Activated CD4-positive, alpha-beta T cell treated with anti-CD3 and anti-CD28 coated beads, Interleukin-10, Interleukin-2, amounts not matched to agents 100 ng/mL and 50 ng/mL, durations not matched to agents 16 hours and 8 hours (primary cell): ENCODE measurements around the gene NAALADL2.
"Not testable (repeated sequence)": the region's sequence is repeated elsewhere in the genome, so short reads cannot be mapped to it uniquely, and the experiment has no call there.

Source experiments
- DNase-seq: peaks from one replicate; pipeline ENCODE4 v3.0.0-alpha.2; 2020

NAALADL2 gene

DNA sequence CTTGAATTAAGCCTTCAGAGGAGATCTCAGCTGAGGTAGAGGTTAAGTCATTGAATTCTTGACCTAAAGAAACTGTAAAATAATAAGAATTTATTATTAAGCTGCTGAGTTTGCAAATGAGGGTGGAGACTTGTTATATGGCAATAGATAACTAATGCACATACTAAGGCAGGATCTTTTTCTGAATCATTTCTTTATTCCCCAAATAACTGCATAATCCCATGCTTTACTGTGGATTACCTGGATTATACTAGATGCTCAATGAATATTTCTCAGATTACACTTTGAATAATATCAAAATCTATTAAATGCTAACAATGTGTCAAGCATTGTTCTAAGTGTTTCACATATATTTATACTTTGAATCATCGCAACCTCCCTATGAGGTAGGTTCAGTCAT lies 532.5 kb downstream of the NAALADL2 start:
- no peak for DNase-seq

DNA sequence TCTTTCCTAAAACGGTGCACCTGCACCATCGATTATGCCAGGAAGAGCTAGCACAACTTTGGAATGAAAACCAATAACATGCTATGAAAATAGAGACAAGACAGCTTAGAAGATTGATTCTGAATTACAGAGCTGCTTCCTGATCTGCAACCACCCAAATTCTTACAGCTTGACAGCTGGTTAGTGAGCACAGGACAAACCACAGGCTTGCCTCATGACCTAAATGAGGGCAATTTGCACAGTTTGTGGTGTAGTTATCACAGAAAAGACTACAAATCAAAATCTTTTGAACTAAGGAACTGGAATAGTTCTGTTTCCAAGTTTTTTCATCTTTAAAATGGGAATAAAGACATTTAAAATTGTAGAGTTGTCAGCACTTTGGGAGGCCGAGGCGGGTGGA lies 533.5 kb downstream of the NAALADL2 start:
- no peak for DNase-seq

DNA sequence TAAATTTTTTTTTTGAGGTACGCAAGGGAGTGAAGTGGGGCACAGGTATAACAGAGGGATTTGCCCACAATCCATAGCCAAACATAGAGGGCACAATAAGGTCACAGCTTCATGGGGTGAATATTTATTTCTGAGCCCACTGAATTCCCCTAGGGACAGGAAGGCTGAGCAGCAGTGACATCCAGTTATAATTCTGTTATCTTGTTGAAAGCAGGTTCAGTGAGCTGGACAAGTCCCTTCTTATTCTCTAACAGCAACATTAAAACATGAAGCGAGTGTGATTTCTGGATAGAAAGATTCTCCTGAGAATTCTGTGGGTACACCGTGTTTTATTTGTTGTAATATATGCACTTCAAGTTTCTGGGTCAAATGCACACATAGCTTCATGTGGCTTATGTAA lies 538.2 kb downstream of the NAALADL2 start:
- DNase-seq: no peak

DNA sequence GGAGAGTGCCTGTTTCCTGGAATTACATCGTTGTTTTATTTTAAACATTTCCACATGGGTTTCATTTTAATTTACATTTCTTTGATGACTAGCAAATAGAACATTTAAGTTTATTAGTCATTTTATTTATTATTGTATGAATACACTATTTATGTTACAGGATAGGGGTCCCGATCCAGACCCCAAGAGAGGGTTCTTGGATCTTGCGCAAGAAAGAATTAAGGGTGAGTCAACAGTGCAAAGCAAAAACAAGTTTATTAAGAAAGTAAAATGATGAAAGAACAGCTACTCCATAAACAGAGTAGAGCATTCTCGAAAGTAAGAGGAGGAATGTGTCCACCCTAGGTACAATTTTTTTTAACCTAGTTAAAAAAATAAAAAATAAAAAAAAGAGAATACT lies 539.5 kb downstream of the NAALADL2 start:
- no peak for DNase-seq

DNA sequence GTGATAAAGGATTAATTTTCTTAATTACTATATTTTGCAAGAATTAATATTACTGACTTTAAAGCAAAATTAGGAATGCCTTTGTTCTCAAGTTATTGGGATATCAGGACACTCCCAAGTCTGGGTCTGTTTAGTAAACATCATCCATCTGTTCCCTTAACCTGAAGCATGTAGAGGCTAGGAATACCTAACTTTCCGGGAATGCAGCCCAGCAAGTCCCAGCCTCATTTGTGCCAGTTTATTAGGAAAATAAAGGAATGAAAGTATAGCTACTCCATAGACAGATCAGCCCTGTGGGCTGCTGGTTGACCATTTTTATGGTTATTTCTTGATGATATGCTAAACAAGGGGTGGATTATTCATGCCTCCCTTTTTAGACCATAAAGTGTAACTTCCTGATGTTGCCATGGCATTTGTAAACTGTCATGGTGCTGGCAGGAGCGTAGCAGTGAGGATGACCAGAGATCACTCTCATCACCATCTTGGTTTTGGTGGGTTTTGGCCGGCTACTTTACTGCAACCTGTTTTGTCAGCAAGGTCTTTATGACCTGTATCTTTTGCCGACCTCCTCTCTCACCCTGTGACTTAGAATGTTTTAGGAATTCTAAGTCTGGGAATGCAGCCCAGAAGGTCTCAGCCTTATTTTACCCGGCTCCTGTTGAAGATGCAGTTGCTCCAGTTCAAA lies 540.2 kb downstream of the NAALADL2 start:
- DNase-seq: no peak

DNA sequence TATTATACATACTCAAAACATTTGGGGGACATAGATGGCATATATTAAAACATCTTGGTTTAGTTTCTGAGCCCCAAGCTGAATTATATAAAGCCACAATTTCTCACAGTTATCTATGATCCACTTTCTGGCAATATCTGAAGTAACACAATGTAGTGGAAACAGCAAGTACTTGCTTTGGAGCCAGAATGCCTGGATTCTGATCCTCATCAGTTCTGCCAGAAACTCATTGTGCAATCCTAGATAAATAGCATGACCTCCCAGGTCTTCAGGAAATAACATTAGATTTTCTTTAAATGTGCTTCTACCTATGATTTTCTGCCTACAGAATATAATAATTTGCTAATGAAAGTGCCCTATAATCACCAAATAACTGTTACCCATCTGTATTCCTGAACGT lies 544.9 kb downstream of the NAALADL2 start:
- DNase-seq: no peak

DNA sequence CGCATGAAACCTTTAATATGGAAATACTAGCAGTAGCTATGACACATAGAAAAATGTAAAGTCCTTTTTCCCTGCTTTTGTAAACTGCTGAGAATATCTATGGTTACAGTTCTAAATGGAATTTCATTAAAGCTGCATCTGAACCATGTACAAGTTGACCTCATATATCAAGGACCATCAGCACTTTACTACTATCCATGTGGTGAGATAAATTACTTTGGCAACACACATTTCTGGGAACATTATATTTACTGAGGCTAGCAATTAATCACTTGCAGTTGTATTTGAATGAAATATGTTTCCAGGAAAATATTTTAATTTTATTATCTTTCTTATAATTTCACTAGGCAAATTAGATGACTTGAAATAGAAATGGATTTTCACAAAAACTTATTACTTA lies 545.5 kb downstream of the NAALADL2 start:
- no peak for DNase-seq

DNA sequence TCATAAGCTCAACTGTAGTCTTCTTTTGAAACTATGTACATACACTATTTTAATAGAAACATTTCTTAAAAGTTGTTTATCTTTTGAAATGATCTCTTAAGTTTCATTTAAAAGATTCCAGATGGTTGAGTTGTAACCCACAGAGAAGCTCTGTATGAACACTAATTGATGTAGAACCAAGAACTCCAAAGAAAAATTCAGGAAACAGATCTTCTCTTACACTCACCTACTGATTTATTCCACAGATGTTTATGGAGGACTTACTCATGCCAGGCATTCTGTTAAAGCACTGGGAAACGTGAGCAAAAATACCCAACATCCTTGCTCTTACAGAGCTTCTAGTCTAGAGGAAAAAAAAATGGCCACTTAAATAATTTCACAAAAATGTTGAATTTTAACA lies 551.1 kb downstream of the NAALADL2 start:
- no peak for DNase-seq

DNA sequence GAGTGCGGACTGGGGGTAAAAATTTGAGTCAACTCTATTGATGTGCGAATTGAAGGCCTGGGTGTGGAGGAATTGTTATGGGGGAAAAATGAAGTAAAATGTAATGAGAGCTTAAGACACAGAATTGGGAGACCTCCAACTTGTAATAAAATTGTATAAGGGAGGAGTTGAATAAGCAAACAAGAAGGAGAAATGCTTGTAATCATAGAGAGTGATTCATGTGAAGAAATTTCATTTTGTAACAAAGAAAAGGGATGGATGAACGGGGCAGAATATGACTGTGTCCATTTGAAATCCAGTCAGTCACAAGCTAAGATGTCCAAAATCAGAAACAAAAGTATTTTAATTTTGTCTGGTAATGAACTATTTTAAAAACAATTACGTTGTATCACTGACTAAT lies 552.3 kb downstream of the NAALADL2 start:
- no peak for DNase-seq

DNA sequence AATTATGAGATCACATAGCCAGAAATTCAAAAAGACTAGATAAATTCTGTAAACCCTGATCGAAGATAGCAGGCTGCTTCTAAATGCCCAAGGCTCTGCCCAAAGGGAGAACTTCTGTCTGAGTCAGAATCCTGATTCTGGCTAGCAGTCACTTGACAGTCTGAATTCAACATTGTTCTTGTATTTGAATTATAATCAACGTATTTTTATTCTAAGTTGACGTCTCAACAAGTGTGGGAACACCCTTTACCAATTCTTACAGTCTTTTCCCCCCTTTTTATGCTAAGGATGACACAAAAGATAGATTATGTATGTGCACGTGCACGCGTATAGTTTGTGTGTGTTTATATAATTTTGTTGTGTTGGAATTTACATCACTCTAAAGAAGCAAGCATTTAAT lies 552.8 kb downstream of the NAALADL2 start:
- DNase-seq: no peak

DNA sequence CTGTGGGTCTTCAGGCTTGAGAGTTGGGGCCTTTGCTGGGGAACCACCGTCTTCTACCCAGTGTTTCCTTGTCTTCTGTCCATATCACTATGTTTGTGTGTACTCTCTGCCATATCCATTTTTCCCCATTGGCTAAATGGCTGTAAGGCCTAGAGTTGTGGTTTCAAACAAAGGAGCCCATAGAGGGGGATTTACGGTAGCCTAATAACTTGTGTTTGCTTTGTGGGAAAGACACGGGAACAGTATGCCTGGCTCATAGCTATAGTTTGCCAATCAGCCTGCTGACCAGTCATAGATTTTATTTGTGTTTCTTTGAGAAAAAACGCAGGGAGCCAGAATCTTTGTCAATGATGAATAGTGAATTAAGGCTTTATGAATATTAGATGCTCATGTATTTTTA lies 554.8 kb downstream of the NAALADL2 start:
- no peak for DNase-seq

DNA sequence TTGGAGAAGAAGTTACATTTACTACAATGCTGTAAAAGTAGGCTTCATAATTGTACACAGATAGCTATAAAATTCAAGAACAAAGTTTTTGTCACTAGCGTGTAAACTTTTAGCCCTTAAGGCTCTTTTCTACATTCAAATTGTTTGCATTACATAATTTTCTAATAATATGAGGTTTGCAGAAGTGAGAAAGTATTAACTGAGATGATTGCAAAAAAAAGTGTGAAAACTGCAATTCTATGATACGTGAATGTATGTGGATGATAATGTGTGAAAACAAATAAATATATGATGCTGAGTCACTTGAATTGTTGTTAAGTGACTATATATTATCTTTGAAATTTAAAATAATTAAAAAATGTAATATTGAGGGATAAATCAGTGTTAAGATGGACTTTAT lies 557.5 kb downstream of the NAALADL2 start:
- no peak for DNase-seq

DNA sequence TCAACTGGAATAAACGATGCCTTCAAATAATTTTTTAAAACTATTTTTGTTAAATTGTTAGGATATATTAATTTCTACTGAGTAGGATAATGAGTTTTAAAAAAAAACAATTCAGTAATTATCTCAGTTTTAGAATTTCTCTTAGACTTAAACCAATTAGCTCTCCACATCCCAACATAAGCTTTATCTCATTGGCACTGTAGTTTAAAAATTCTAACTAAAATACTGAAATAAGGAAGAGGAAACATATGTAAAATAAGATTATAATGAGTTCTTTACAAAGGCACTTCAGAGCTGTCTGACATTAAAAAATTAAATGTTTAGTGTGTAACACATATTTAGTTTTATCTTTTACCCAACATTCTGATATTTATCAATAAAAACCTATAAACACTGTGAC lies 558.3 kb downstream of the NAALADL2 start:
- DNase-seq: no peak

DNA sequence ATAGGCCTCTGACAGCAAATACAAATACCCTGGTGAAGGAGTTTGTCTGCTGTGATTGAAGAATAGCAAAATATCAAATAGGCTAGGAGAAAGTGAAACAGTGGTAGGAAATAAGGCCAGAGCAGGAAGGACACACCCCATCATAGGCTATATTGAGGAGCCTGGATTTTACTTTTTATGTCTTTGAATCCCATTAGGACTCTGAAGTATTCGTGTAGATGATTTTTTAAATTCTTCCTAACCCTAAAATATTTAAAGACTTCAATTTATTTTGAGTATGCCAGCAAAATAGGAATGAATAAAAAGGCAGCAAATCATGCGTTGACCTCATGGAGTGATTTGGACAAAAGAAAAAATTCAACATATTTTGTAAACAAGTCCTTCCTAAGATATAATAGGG lies 562.8 kb downstream of the NAALADL2 start:
- no peak for DNase-seq

DNA sequence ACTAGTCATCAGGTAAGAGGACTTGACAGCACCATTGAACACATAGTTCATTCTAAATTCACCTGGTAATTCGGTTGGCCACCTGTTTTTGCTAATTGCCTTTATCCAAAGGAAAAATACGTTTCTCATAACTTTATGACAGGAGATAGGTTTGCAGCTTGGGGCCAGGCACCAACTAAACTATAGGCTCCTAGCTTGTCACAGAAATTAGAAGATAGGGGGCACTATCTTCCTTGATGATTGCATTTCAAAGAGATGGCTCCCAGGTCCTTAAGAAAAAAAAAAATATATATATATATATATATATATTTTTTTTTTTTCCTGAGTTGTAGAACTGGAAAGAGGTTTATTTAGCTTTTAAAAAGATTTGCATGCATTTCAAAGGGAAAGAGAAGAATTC lies 563.6 kb downstream of the NAALADL2 start:
- DNase-seq: no peak

DNA sequence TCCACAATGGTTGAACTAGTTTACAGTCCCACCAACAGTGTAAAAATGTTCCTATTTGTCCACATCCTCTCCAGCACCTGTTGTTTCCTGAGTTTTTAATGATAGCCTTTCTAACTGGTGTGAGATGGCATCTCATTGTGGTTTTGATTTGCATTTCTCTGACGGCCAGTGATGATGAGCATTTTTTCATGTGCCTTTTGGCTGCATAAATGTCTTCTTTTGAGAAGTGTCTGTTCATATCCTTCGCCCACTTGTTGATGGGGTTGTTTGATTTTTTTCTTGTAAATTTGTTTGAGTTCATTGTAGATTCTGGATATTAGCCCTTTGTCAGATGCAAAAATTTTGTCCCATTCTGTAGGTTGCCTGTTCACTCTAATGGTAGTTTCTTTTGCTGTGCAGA lies 564.7 kb downstream of the NAALADL2 start:
- DNase-seq: not testable (repeated sequence)

DNA sequence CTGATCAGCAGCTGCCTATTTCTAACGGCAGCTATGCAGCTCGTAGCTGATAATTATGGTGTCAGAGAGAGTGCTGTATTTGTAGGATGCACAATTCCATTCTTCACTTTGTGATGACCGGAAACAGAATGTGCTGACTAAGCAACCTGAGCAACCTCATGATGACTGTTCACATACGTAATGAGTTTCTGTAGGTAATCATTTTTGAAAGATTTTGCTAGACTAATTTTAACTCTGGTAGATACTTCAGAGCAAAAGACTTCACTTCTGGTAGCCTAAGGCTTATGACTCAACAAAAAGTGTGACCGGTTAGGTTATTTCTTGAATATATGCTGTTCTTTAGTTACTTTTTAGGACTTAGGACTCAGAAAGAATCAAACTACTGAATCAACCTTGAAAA lies 567.7 kb downstream of the NAALADL2 start:
- no peak for DNase-seq

DNA sequence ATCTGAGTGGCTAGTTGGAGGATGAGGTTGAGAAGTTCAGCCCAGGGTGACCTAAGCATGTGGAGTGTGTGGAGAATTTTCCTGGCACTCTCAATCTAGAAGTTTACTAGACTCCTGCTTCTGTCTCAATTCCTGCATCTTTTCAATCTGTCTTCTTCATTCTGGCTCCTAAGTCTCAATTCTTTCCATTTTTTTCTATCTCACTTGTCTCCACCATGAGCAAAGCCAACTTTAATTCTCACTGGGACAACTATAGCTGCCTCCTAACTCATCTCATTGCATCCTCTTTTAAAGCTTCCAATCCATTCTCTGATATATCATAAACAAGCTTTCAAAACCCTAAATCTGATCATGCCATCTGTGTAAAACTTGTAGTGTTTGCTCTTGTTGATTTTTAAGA lies 569.3 kb downstream of the NAALADL2 start:
- DNase-seq: no peak

DNA sequence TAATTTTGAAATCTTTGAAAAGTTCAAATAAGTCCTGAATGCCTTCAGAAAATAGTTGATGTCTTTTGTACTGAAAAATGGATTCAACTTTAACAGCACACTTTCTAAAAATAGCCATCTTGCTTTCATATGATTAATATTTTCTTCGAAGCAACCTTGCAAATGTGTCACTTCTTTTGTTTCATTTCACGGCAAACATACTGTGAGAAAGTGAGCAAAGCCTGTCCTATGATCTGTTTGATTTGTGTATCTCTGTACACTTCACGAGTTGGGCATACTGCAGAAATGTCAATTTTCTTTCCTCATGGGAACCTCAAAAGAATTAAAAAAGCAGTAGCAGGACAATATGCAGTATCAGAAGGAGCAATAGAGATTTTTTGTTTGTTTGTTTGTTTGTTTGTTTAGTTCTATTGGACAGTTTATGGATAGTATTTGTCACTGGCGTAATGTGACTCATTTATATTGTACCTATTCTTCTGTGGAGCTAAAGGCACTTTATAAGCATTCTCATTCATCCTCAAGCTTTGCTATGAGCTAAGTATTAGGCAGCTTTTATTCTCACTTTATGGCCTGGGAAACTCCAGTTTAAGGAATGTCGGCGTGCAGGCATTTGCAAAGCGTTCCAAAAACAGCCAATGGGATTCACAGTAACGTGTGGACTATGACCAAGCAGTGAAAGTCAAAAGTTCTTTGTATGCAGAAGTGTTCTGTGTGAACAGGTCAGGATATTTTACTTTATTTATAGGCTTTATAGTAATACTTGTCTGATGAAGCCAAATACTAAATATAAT lies 572.0 kb downstream of the NAALADL2 start:
- no peak for DNase-seq

DNA sequence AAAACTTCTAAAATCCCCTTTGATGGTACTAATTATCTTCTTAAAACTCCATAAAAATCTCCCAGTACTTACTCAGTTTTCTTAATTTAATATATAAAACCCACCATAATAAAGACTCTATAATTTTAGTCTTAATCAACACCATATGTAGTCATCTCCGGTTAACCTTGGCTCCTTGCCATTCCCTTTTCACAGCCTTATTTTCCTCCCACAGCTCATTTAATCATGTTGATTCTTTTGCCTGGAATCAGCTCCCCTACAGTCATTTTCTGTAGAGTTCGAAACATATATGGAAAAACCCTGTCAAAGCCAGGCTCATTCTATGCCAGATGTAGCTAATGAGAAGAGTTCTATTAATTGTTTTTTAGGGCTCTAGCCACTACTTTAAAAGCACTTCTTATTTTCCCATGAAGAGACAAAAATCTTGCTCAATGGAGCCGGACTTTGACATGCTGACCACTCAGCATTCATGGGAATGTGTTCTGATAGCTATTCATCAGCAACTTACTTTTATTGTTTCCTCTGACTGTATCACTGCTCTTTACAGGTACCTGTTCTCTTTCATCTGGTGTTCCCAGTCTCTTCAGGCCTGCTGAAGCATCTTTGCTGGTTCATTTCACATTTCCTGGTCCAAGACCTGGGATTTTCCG lies 573.4 kb downstream of the NAALADL2 start:
- no peak for DNase-seq

DNA sequence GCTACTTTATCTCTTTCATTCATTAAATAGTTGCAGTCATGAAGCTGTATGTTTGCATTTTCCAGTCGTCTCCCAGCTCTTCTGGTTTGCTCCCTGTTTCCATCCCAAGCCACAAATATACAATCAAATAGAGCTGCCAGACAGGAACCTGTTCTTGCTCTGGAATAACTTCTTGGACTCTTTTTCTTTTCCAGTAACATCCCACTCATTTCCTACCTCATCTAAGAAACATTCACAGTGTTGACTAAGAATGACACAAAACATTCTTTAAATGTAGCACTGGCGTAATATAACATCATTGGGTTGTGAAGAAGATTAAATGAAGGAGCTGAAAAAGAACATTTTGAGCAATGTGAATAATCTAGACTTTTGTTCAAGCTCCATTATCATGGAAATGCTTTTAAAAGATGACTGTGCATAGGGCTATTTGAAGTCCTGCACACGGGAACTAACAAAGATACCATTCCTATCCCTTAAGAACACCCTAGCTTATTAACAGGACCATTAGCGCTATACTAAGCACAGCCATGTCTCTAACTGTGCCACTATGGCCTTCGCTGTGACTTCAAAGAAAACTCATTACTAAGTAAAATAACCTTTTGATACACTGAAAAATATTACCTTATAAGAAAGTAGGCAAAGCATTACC lies 574.0 kb downstream of the NAALADL2 start:
- DNase-seq: no peak

DNA sequence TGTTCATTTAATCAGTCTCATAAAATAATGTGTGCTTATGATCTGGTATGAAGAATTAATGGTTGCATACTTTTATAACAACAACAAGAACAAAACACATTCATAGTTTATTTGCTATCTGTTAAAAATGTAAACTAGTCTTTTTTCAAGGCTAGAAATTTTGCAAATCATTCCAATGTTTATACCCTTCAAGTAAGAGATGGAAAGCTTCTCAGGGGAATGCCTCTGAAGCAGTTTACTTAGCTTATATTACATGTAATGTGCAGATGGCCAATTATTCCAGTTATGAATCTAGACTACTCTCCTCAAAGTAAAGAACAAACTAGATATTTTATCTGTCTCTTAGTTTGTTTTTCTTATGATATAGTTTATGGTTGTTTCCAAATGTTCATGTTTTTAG lies 575.4 kb downstream of the NAALADL2 start:
- no peak for DNase-seq

DNA sequence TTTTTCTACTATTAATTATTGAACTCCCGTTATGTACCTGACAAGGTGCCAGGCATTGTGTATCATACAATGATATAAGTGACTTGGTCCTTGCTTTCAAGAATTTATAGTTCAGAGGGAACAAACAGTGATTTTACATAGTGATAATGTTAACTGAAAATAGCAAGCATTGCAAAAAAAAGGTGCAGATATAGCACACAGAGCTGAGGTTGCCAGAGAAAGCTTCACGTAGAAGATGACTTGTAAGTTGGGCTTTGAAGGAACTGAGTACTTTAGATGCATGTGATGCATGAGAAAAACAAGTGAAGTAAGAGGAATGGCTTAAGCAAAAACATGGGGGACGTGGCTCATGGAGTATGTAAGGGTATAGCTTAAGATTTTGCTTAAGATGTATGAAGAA lies 584.5 kb downstream of the NAALADL2 start:
- DNase-seq: no peak

DNA sequence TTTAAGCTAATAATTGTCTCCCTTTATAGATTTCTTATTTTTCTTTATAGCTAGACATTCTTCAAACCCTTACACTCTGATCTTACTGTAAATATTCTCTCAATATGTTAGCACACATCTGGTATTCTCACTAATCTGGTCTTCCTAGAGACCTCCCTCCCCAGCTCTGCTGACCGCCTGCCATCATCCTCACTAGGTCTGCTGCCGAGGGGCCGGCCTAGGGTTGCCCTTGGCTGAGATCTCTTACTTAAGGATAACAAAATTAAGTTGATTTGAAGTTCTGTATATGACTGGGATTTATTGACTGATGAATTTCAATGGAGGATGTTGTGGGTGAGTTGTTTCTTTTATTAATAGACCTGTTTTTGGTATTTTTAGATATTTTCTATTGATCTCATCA lies 586.6 kb downstream of the NAALADL2 start:
- no peak for DNase-seq
